NB4 (cell line): ENCODE results near the gene DLG2.

ENCODE experiments used
- DNase-seq: peaks from one replicate; pipeline ENCODE4 v3.0.0; 2010; ENCODE audit warnings: low read depth
- H3K4me3 ChIP-seq: one replicate; pipeline ENCODE4 v1.5.1; 2011; ENCODE audit warnings: mild to moderate bottlenecking, low read depth, low read length, moderate library complexity
- CTCF ChIP-seq: IDR thresholded peaks from one replicate; pipeline ENCODE4 v1.5.1; 2012; ENCODE audit warnings: low read depth, low read length
- MAX ChIP-seq: IDR thresholded peaks from 2 replicates; pipeline ENCODE4 v1.6.1; 2011; ENCODE audit warnings: low read depth, low read length
- MYC ChIP-seq: IDR thresholded peaks from 2 replicates; pipeline ENCODE4 v1.6.1; 2011; ENCODE audit warnings: low read depth, low read length
- POLR2A ChIP-seq: IDR thresholded peaks from 2 replicates; pipeline ENCODE4 v1.6.1; 2011; ENCODE audit warnings: mild to moderate bottlenecking; ENCODE audit not compliant: insufficient read length; ENCODE audit errors: extremely low read depth

Gene DLG2

GRCh38 chr11:83779876-83780275 lies 1847.3 kb downstream of the DLG2 start:
- no peak for DNase-seq
- no peak overlapping the region for H3K4me3 ChIP-seq
- TF ChIP-seq MYC = no peak

- H3K4me3 ChIP-seq = no peak overlapping the region
- TF ChIP-seq MYC = no peak
- TF ChIP-seq POLR2A = no peak
- TF ChIP-seq CTCF = no peak
- no peak for TF ChIP-seq MAX
- DNase-seq = no peak
Observed at GRCh38 chr11:83778596-83778995, 1848.5 kb downstream of the DLG2 start.

GRCh38 chr11:83773950-83774880 lies 1852.9 kb downstream of the DLG2 start:
- no peak overlapping the region for H3K4me3 ChIP-seq
- TF ChIP-seq MYC = no peak
- TF ChIP-seq MAX = no peak
- no peak for TF ChIP-seq CTCF
- no peak for TF ChIP-seq POLR2A
- no peak for DNase-seq

GRCh38 chr11:83768489-83768888 lies 1858.7 kb downstream of the DLG2 start:
- no peak overlapping the region for H3K4me3 ChIP-seq
- TF ChIP-seq POLR2A = no peak
- no peak for TF ChIP-seq MYC
- TF ChIP-seq CTCF = no peak
- TF ChIP-seq MAX = no peak
- DNase-seq = no peak

- no peak for TF ChIP-seq MYC
- TF ChIP-seq POLR2A = no peak
- TF ChIP-seq MAX = no peak
- no peak for TF ChIP-seq CTCF
- H3K4me3 ChIP-seq = no peak overlapping the region
- DNase-seq = no peak
Observed at GRCh38 chr11:83766932-83767331, 1860.2 kb downstream of the DLG2 start.

- no peak for DNase-seq
- TF ChIP-seq MYC (no peak), CTCF (no peak), MAX (no peak), POLR2A (no peak)
- no peak overlapping the region for H3K4me3 ChIP-seq
Observed at GRCh38 chr11:83764643-83765042, 1862.5 kb downstream of the DLG2 start.
